Kidney (tissue), 14 donors: Measurements from ENCODE around the gene PAFAH1B2. TPM values are rescaled to one million over a fixed set of nuclear protein-coding genes. Genes with fewer than 3 reads are reported as not detected.
"Not testable (repeated sequence)": the region's sequence is repeated elsewhere in the genome, so short reads cannot be mapped to it uniquely, and the experiment has no call there.

Source experiments
- DNase-seq, 5 donors: peaks; one replicate each; pipeline ENCODE4 v3.0.0-alpha.2; 2013 to 2020
- FAIRE-seq: peaks from 2 replicates; lab custom pipeline; 2012; peaks lifted over from hg19 to GRCh38; lab: Jason Lieb, UNC
- H3K27ac ChIP-seq, 2 donors: one replicate each; pipeline ENCODE4 v1.7.0; 2013; ENCODE audit warnings: low read depth in 2 of 2, low read length in 2 of 2, inconsistent platforms in 1 of 2
- H3K27me3 ChIP-seq: one replicate; pipeline ENCODE4 v1.7.1; 2013; ENCODE audit warnings: low read length, inconsistent platforms; ENCODE audit not compliant: control insufficient read depth, insufficient read depth
- H3K36me3 ChIP-seq, 3 donors: one replicate each; pipeline versions ENCODE4 v1.7.0 to v1.7.1; 2013; ENCODE audit warnings: low read length in 3 of 3, control low read depth in 1 of 3, inconsistent platforms in 1 of 3; ENCODE audit not compliant: insufficient read depth in 3 of 3, control insufficient read depth in 2 of 3
- H3K4me1 ChIP-seq, 3 donors: one replicate each; pipeline versions ENCODE4 v1.7.0 to v1.7.1; 2013; ENCODE audit warnings: low read length in 3 of 3, inconsistent platforms in 1 of 3, low read depth in 1 of 3; ENCODE audit not compliant: control insufficient read depth in 2 of 3, insufficient read depth in 2 of 3
- H3K4me3 ChIP-seq, 3 donors: one replicate each; pipeline versions ENCODE4 v1.7.0 to v1.8.1; 2013; ENCODE audit warnings: low read length in 3 of 3, control low read depth in 1 of 3, inconsistent platforms in 1 of 3
- H3K9ac ChIP-seq, 3 donors: one replicate each; pipeline versions ENCODE4 v1.7.0 to v1.7.1; 2013; ENCODE audit warnings: low read length in 3 of 3, control low read depth in 1 of 3, inconsistent platforms in 1 of 3
- H3K9me3 ChIP-seq, 3 donors: one replicate each; pipeline versions ENCODE4 v1.7.0 to v1.7.1; 2013; ENCODE audit warnings: low read length in 3 of 3, control low read depth in 1 of 3, inconsistent platforms in 1 of 3; ENCODE audit not compliant: control insufficient read depth in 2 of 3, insufficient read depth in 1 of 3
- CTCF ChIP-seq: IDR thresholded peaks from 3 replicates; pipeline ENCODE4 v1.5.1; 2012; ENCODE audit warnings: mild to moderate bottlenecking, moderate library complexity, borderline replicate concordance; ENCODE audit not compliant: insufficient read depth; ENCODE audit errors: extremely low read depth
- intact Hi-C: fragments of 100-400 bp; cut with DNase I; formaldehyde crosslinking; loops from one replicate; pipeline ENCODE4 v1.11.1; 2022
- polyA plus RNA-seq: library from polyadenylated mRNA; stranded (reverse); fragments of 350-450 nt; fragmentation: Illumina TruSeq; extraction: RNeasy Lipid Tissue Mini Kit (QIAGEN cat#74804); gene quantifications from one replicate; pipeline ENCODE4 v1.2.3, GENCODE V29; 2014; ENCODE audit warnings: low read depth, low replicate concordance; ENCODE audit not compliant: insufficient read depth
- total RNA-seq: library from RNA; stranded (reverse); fragmentation: NEBNext Ultra II Directional; extraction: Animal tissue kit (Norgen Biotek cat#: 25700); gene quantifications from one replicate; pipeline ENCODE4 v1.2.1, GENCODE V29; 2021
- donor health status: control.
- donor health status: control.
- donor health status: control.
- donor health status: control.
- donor health status: control.
- donor health status: DM: yes; HTN: yes; CAD: no.
- donor health status: Normal renal cell carcinoma (clear cell type).

PAFAH1B2 gene
- total and polyA plus RNA-seq, 2 donors from 2014 or later = 29.4 to 90.2 TPM

GRCh38 chr11:117182551-117182935 lies 38.5 kb downstream of the PAFAH1B2 start:
- DNase-seq = peak in 2 of 5 donors; percentile 32 to 43
- Histone ChIP-seq H3K27ac (no peak overlapping the region), H3K9ac (no peak overlapping the region), H3K4me1 (peaks cover 0 to 19% (median 5%) of the 10 kb centered on the region in 3 donors), H3K27me3 (no peaks in the 10 kb centered on the region), H3K4me3 (no peak overlapping the region), H3K9me3 (no peaks in the 10 kb centered on the region), H3K36me3 (peaks cover 0 to 15% (median 7%) of the 10 kb centered on the region in 3 donors)
- no peak for FAIRE-seq
- no peak for TF ChIP-seq CTCF
- intact Hi-C loops = no loop called here

- H3K27ac ChIP-seq, H3K9ac ChIP-seq, intact Hi-C loops, DNase-seq, H3K27me3 ChIP-seq, H3K9me3 ChIP-seq, H3K4me3 ChIP-seq, FAIRE-seq: not testable (repeated sequence)
- H3K4me1 ChIP-seq = peaks cover 0 to 17% (median 5%) of the 10 kb centered on the region in 3 donors
- H3K36me3 ChIP-seq = peaks cover 0 to 19% (median 11%) of the 10 kb centered on the region in 3 donors
Measured at GRCh38 chr11:117183178-117183577, 39.1 kb downstream of the PAFAH1B2 start.

GRCh38 chr11:117183724-117184349 lies 39.8 kb downstream of the PAFAH1B2 start:
- Histone ChIP-seq H3K27ac (no peak overlapping the region), H3K36me3 (peaks cover 0 to 20% (median 11%) of the 10 kb centered on the region in 3 donors), H3K4me3 (no peak overlapping the region), H3K9me3 (no peaks in the 10 kb centered on the region), H3K4me1 (peaks cover 0 to 16% (median 5%) of the 10 kb centered on the region in 3 donors), H3K9ac (no peak overlapping the region), H3K27me3 (no peaks in the 10 kb centered on the region)
- TF ChIP-seq CTCF = no peak
- peak in 1 of 5 donors; percentile 26 for DNase-seq
- intact Hi-C loops = no loop called here
- no peak for FAIRE-seq

- DNase-seq (peak in 1 of 5 donors; percentile 30), FAIRE-seq (no peak)
- intact Hi-C loops = no loop called here
- H3K4me3 ChIP-seq = no peak overlapping the region
- TF ChIP-seq CTCF = no peak
- H3K9ac ChIP-seq = no peak overlapping the region
- no peaks in the 10 kb centered on the region for H3K27me3 ChIP-seq
- H3K27ac ChIP-seq = no peak overlapping the region
- H3K9me3 ChIP-seq = no peaks in the 10 kb centered on the region
- peaks cover 0 to 29% (median 29%) of the 10 kb centered on the region in 3 donors for H3K36me3 ChIP-seq
- peaks cover 0 to 6% (median 2%) of the 10 kb centered on the region in 3 donors for H3K4me1 ChIP-seq
Measured at GRCh38 chr11:117185736-117186430, 41.8 kb downstream of the PAFAH1B2 start.
